Glutamatergic neuron (in vitro differentiated cells): ENCODE measurements around the gene MYO5C. TPM values are rescaled to one million over a fixed set of nuclear protein-coding genes. Genes with fewer than 3 reads are reported as not detected.

Experiments
- DNase-seq: peaks from one replicate; pipeline ENCODE4 v3.0.0; 2022
- H3K27ac Mint-ChIP-seq: one replicate; pipeline ENCODE4 v1.8.0; 2020; ENCODE audit warnings: mild to moderate bottlenecking, mixed read lengths, inconsistent platforms; ENCODE audit not compliant: unreplicated experiment
- H3K27me3 Mint-ChIP-seq: one replicate; pipeline ENCODE4 v1.8.0; 2020; ENCODE audit warnings: mild to moderate bottlenecking, moderate library complexity, mixed read lengths, inconsistent platforms; ENCODE audit not compliant: unreplicated experiment
- H3K36me3 Mint-ChIP-seq: one replicate; pipeline ENCODE4 v1.8.0; 2020; ENCODE audit warnings: mild to moderate bottlenecking, mixed read lengths, inconsistent platforms; ENCODE audit not compliant: unreplicated experiment
- H3K4me1 Mint-ChIP-seq: one replicate; pipeline ENCODE4 v1.8.0; 2020; ENCODE audit warnings: mild to moderate bottlenecking, low read depth, mixed read lengths, inconsistent platforms; ENCODE audit not compliant: unreplicated experiment
- H3K4me3 Mint-ChIP-seq: one replicate; pipeline ENCODE4 v1.8.0; 2020; ENCODE audit warnings: mild to moderate bottlenecking, mixed read lengths, inconsistent platforms; ENCODE audit not compliant: unreplicated experiment
- H3K9me3 Mint-ChIP-seq: one replicate; pipeline ENCODE4 v1.8.0; 2020; ENCODE audit warnings: mild to moderate bottlenecking, moderate library complexity, mixed read lengths, inconsistent platforms; ENCODE audit not compliant: unreplicated experiment
- CTCF ChIP-seq: fragments of 200-600 bp; sonication (generic); IDR thresholded peaks from one replicate; pipeline ENCODE4 v1.5.0; 2021; ENCODE audit not compliant: partially characterized antibody, unreplicated experiment
- total RNA-seq: library from RNA; stranded (reverse); fragmentation: NEBNext Ultra II Directional; extraction: Animal tissue kit (Norgen Biotek cat#: 25700); gene quantifications from one replicate; pipeline ENCODE4 v1.2.1, GENCODE V29; 2021; ENCODE audit not compliant: unreplicated experiment

MYO5C gene
- total RNA-seq, 1 donor from 2014 or later = 0.66 TPM

- no peak for TF ChIP-seq CTCF
- Mint-ChIP-seq H3K9me3 (peaks cover 2% of the 10 kb centered on the region), H3K4me1 (no peaks in the 10 kb centered on the region), H3K36me3 (no peaks in the 10 kb centered on the region), H3K27me3 (peaks cover 2% of the 10 kb centered on the region), H3K4me3 (no peak overlapping the region), H3K27ac (no peak overlapping the region)
- no peak for DNase-seq
These were observed 130.9 kb downstream of the MYO5C start for GRCh38 chr15:52164631-52165265.

GRCh38 chr15:52163321-52164190 lies 132.0 kb downstream of the MYO5C start:
- peak; percentile 31 for TF ChIP-seq CTCF
- no peak overlapping the region for H3K27ac Mint-ChIP-seq
- H3K4me1 Mint-ChIP-seq = no peaks in the 10 kb centered on the region
- H3K27me3 Mint-ChIP-seq = peaks cover 3% of the 10 kb centered on the region
- no peak overlapping the region for H3K4me3 Mint-ChIP-seq
- DNase-seq = peak; percentile 53
- H3K9me3 Mint-ChIP-seq = peaks cover 3% of the 10 kb centered on the region
- no peaks in the 10 kb centered on the region for H3K36me3 Mint-ChIP-seq

- Mint-ChIP-seq H3K4me3 (no peak overlapping the region), H3K36me3 (no peaks in the 10 kb centered on the region), H3K27me3 (peaks cover 3% of the 10 kb centered on the region), H3K9me3 (peaks cover 3% of the 10 kb centered on the region), H3K4me1 (no peaks in the 10 kb centered on the region), H3K27ac (no peak overlapping the region)
- DNase-seq = no peak
- TF ChIP-seq CTCF = no peak
These were observed 132.7 kb downstream of the MYO5C start for GRCh38 chr15:52162876-52163275.

- no peak for TF ChIP-seq CTCF
- H3K9me3 Mint-ChIP-seq = peaks cover 3% of the 10 kb centered on the region
- H3K4me1 Mint-ChIP-seq = no peaks in the 10 kb centered on the region
- DNase-seq = no peak
- no peaks in the 10 kb centered on the region for H3K36me3 Mint-ChIP-seq
- no peak overlapping the region for H3K27ac Mint-ChIP-seq
- H3K4me3 Mint-ChIP-seq = no peak overlapping the region
- H3K27me3 Mint-ChIP-seq = peaks cover 3% of the 10 kb centered on the region
These were observed 133.3 kb downstream of the MYO5C start for GRCh38 chr15:52162260-52162659.
